NT2/D1 (cell line): ENCODE results near the gene SPAG5.
"Not testable (repeated sequence)": the region's sequence is repeated elsewhere in the genome, so short reads cannot be mapped to it uniquely, and the experiment has no call there.

Source experiments
- DNase-seq: peaks from one replicate; pipeline ENCODE4 v3.0.0-alpha.2; 2011; ENCODE audit warnings: low read depth, low spot score
- H3K27me3 ChIP-seq: 2 replicates; pipeline ENCODE4 v1.6.0; 2011; ENCODE audit warnings: mild to moderate bottlenecking; ENCODE audit not compliant: insufficient read length, insufficient read depth
- H3K36me3 ChIP-seq: 2 replicates; pipeline ENCODE4 v1.6.1; 2011; ENCODE audit warnings: mild to moderate bottlenecking, low read length, mixed read lengths; ENCODE audit not compliant: insufficient read depth, insufficient read length
- H3K4me1 ChIP-seq: 2 replicates; pipeline ENCODE4 v1.5.1; 2011; ENCODE audit not compliant: insufficient read depth, insufficient read length
- H3K4me3 ChIP-seq: 2 replicates; pipeline ENCODE4 v1.5.1; 2011; ENCODE audit warnings: low read depth; ENCODE audit not compliant: insufficient read length
- H3K9ac ChIP-seq: 2 replicates; pipeline ENCODE4 v1.6.0; 2011; ENCODE audit warnings: low read depth; ENCODE audit not compliant: insufficient read length
- H3K9me3 ChIP-seq: 2 replicates; pipeline ENCODE4 v1.5.1; 2011; ENCODE audit warnings: mild to moderate bottlenecking, low read length; ENCODE audit not compliant: insufficient read depth
- SUZ12 ChIP-seq: IDR thresholded peaks from 2 replicates; pipeline ENCODE4 v1.6.1; 2011; ENCODE audit not compliant: insufficient read length, insufficient read depth; ENCODE audit errors: extremely low read depth
- YY1 ChIP-seq: IDR thresholded peaks from 2 replicates; pipeline ENCODE4 v1.6.1; 2011; ENCODE audit not compliant: insufficient read length, insufficient read depth
- ZNF274 ChIP-seq: IDR thresholded peaks from 2 replicates; pipeline ENCODE4 v1.6.1; 2011; ENCODE audit warnings: mild to moderate bottlenecking, low read depth, low read length

SPAG5 gene

DNA sequence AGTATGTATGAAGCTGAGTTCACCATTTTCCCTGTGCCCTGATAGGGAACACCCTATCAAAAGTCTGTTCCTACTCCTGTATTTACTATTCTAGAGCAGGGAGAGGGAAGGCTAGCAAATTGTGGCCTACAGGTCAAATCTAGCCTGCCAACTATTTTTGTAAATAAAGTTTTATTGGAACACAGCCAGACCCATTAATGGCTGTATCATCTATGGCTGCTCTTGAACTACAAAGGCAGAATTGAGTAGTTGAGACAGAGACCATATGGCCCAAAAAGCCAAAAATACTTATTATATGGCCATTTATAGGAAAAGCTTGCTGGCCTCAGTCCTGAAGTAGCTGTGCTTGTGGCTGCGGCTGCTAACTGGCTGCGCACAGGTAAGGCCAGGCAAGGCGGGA is 17.9 kb downstream of the SPAG5 start:
- peaks cover 85% of the 10 kb centered on the region for H3K36me3 ChIP-seq
- H3K4me1 ChIP-seq = peaks cover 3% of the 10 kb centered on the region
- H3K9me3 ChIP-seq = no peaks in the 10 kb centered on the region
- no peak overlapping the region for H3K4me3 ChIP-seq
- no peak overlapping the region for H3K9ac ChIP-seq
- no peaks in the 10 kb centered on the region for H3K27me3 ChIP-seq
- TF ChIP-seq ZNF274 (no peak), SUZ12 (no peak), YY1 (no peak)
- DNase-seq = no peak

DNA sequence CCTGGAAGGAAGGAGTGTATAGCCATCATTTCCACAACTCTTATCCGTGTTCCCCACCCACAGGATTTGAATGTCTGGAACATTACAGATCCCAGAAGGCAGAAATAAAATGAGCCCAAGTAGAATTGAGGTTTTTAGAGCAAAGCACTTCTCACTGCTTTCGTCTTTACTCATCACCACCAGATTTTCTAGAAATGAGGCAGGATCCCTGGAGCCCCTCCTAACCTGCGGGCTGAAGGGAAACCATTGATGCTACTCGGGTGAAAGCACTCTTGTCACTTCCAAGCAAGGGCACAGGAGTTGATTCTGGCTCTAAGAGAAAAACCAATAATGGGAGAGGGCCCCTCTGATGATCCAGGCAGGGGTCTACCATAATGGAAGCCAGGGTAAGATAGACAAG is 19.3 kb downstream of the SPAG5 start:
- peaks cover 79% of the 10 kb centered on the region for H3K36me3 ChIP-seq
- peaks cover 12% of the 10 kb centered on the region for H3K4me1 ChIP-seq
- TF ChIP-seq SUZ12 (no peak), ZNF274 (no peak), YY1 (no peak)
- no peaks in the 10 kb centered on the region for H3K9me3 ChIP-seq
- no peak overlapping the region for H3K9ac ChIP-seq
- H3K4me3 ChIP-seq = no peak overlapping the region
- H3K27me3 ChIP-seq = no peaks in the 10 kb centered on the region
- no peak for DNase-seq

DNA sequence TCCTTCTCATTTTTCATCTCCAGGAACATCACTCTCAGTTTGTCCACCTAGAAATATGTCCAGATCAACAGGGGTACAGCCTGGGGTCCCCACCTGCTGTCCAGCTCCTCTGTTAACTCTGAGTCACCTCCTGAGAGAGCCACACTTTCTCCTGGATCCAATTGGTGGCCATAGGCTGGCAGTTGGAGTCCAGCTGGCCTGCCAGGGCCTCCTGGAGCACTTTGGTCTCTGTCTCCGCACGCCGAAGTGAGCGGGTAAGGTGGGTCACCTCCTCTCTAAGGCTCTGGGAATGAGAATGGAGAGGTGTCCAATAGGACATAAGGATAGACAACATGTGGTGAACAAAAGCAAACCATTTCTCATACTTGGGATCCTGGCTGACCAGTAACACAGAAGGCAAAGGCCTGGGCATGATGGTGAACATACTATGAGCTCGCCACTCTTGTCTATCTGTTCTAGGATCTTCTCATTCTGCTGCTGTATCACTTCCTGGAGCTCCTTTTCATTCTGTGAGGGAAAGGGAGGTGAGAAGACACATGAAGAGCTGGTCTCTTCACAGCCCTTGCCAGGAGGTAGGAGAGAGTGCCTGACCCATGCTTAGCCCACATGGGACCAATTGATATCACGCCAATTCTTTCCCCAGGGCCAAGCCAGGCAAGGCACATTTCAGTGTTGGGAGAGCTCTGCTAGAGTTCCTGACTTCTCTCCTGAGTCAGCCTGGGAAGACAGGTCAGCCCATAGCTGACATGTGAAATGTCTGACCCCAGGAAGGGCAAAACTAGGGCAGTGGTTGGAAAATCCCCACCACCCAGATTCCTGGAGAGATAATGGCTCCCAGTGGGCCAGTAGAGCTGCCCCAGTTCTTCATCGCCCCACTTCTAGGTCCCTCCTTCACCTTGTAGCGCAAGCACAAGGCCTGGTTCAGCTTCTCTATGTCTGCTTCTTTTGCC is 20.3 kb downstream of the SPAG5 start:
- H3K9ac ChIP-seq = no peak overlapping the region
- H3K4me1 ChIP-seq = peaks cover 12% of the 10 kb centered on the region
- H3K27me3 ChIP-seq = no peaks in the 10 kb centered on the region
- TF ChIP-seq SUZ12 = no peak
- TF ChIP-seq YY1 = no peak
- TF ChIP-seq ZNF274 = no peak
- peaks cover 79% of the 10 kb centered on the region for H3K36me3 ChIP-seq
- H3K4me3 ChIP-seq = no peak overlapping the region
- DNase-seq = no peak
- no peaks in the 10 kb centered on the region for H3K9me3 ChIP-seq

DNA sequence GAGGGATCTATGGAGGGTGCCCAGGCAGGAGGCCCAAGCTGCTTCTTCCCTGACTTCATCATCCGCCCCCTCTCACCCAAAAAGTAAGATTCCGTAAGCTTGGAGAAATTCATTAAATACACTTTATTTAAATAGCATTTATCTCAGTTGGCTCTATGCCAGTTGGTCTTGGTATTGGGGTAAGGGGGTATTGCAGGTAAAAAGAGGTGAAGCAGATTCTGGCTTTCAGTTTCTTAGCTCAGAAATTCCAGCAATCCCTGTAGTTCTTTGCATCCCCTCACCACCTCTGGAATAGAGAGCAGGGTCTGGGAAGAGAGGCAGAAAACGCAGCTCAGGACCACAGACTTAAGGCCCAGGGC is 21.4 kb downstream of the SPAG5 start:
- no peak for TF ChIP-seq SUZ12
- no peak for TF ChIP-seq ZNF274
- no peak for TF ChIP-seq YY1
- no peaks in the 10 kb centered on the region for H3K9me3 ChIP-seq
- H3K9ac ChIP-seq = peak overlapping the region; percentile 17
- peaks cover 3% of the 10 kb centered on the region for H3K27me3 ChIP-seq
- DNase-seq = no peak
- H3K4me1 ChIP-seq = peaks cover 12% of the 10 kb centered on the region
- H3K4me3 ChIP-seq = no peak overlapping the region
- H3K36me3 ChIP-seq = peaks cover 72% of the 10 kb centered on the region

DNA sequence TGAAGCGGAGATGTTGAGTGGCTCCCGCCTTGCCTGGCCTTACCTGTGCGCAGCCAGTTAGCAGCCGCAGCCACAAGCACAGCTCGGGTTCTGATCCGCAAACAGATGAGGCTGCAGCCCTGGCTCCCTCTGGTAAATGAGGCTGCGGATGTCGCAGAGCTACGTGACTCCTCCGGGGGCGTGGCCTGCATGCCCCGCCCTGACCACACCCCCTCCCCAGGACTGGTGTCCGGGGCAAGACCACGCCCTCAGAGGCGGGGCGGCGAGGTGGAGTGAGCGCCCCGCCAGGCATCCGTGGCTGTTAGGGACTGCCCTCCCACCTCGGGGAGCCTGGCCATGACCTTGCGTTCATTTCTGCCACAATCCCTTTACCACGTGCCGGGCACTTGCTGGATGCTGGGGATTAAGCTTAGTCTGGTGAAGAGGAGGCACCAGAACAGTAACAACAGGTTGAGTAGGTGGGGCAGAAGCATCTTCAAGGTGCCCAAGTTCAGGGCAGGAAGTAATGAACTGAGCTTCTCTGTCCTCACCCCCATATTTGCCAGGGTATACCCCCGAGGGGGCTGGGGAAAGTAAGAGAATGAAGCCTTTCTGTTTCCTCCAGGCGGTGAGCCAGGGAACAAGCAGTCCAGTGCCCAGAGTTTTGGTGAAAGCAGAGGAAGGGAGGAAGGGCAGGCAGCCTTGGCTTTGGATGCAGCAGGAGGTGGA is 21.9 kb downstream of the SPAG5 start, which contains the start of gene ALDOC:
Gene ALDOC, minus strand, starts transcription at position 138 of the 708 bp plus-strand sequence. CDS start 1,363 bp downstream, outside the sequence.
- peaks cover 12% of the 10 kb centered on the region for H3K4me1 ChIP-seq
- H3K4me3 ChIP-seq = peak within 1 kb of the TSS; percentile 9
- TF ChIP-seq SUZ12 (no peak), ZNF274 (no peak), YY1 (no peak)

DNA sequence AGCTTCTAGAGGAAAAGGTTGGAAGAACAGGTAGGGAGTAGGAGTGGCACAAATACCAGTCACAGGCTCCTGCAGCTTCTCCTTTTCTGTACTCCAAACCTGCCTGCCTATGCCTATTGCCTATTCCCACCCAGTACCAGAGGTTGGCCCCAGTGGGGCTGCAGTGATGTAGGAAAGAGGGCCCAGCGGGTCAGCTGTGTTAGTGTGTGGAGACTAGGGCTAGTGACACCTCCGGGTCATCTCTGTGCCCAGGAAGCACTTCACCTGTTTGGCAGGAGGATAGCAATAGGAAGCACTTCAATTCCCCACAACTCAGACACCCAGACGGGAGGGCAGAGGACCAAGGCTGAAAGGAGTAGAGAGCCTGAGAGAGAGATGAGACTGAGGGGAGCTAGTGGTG is 22.8 kb downstream of the SPAG5 start:
- peaks cover 63% of the 10 kb centered on the region for H3K36me3 ChIP-seq
- H3K9ac ChIP-seq, DNase-seq, H3K27me3 ChIP-seq, H3K9me3 ChIP-seq: not testable (repeated sequence)
- peak overlapping the region; percentile 9 for H3K4me3 ChIP-seq
- peaks cover 12% of the 10 kb centered on the region for H3K4me1 ChIP-seq

More for the DNA sequence above, 21.9 kb downstream of the SPAG5 start, which contains the start of gene ALDOC:
- H3K27me3 ChIP-seq = peaks cover 7% of the 10 kb centered on the region
- DNase-seq = peak; percentile 89
- H3K36me3 ChIP-seq = peaks cover 67% of the 10 kb centered on the region
- H3K9me3 ChIP-seq = no peaks in the 10 kb centered on the region
- peak within 1 kb of the TSS; percentile 56 for H3K9ac ChIP-seq
